ENCODE results near the gene MRPL21. TPM values are rescaled to one million over a fixed set of nuclear protein-coding genes. Genes with fewer than 3 reads are reported as not detected.

MRPL21 gene
- total RNA-seq: 43.8 and 50.3 TPM in 2 replicates
- long read RNA-seq, transcript MRPL21-201 (7 exons, 683 nt): major isoform, 18 of 23 reads
- long read RNA-seq, partial matches to known transcripts: 1 of 23 reads
- long read RNA-seq, other reads (novel, unspliced or antisense): 2 of 23 reads

DNA sequence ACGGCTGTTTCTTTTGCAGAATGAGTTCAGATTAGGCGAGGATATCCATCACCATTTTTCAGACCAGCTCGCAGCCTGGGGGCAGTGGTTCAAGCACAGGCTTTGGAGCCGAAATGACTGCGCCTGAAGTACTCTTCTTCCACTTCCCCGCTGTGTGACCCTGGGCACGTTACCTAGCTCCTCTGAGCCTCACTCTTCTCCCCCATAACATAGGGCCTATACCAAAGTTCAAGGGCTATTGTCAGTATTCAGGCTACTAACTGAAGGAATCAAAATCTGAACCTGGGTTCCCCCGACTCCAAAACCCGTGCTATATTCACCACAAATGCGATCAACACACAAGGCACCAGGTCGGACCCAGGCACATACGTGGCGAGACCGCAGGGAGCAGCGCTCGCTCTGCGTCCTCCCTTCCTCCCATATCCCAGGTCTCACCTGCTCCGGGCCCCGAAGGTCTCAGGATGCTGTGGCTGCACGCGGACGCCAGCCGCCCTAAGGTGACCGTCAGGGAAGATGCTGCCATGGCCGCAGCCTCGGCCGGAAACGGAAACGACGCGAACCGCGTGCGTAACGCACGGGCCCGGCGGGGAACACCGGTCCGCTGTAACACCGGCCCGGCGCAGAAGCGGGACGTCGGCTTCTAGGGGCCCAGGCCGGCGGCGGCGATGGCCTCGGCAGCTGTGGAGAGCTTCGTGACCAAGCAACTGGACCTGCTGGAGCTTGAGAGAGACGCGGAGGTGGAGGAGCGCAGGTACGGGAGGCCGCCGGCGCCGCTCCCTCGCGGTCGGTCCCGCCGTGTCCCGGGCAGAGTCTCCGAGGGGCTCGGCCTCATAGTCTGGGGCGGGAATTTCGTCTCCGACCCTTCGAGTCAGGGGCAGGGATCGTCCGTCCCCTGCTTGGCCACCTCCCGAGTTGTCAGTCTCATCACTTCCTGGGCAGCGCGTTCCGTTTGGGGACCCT lies at the start of gene MRPL21, which contains the start of gene IGHMBP2:
MRPL21 (minus strand) TSS at position 545 of the 960 bp plus-strand sequence; CDS start at position 523, 22 bp downstream.
IGHMBP2 (plus strand) TSS at position 604 of the 960 bp plus-strand sequence; CDS start at position 666, 62 bp downstream.
- H3K27ac Mint-ChIP-seq (ENCODE audit: unreplicated experiment): peak within 1 kb of the TSS; percentile 94
- H3K27me3 Mint-ChIP-seq (ENCODE audit: unreplicated experiment): no peaks in the 10 kb centered on the region
- H3K36me3 Mint-ChIP-seq (ENCODE audit: unreplicated experiment): peaks cover 27% of the 10 kb centered on the region
- TF ChIP-seq, protein P1, sequence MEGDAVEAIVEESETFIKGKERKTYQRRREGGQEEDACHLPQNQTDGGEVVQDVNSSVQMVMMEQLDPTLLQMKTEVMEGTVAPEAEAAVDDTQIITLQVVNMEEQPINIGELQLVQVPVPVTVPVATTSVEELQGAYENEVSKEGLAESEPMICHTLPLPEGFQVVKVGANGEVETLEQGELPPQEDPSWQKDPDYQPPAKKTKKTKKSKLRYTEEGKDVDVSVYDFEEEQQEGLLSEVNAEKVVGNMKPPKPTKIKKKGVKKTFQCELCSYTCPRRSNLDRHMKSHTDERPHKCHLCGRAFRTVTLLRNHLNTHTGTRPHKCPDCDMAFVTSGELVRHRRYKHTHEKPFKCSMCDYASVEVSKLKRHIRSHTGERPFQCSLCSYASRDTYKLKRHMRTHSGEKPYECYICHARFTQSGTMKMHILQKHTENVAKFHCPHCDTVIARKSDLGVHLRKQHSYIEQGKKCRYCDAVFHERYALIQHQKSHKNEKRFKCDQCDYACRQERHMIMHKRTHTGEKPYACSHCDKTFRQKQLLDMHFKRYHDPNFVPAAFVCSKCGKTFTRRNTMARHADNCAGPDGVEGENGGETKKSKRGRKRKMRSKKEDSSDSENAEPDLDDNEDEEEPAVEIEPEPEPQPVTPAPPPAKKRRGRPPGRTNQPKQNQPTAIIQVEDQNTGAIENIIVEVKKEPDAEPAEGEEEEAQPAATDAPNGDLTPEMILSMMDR (IDR thresholded peaks at IDR 0.05): no peak
- H3K4me1 Mint-ChIP-seq (ENCODE audit: unreplicated experiment): peaks cover 36% of the 10 kb centered on the region
- peak; percentile 94 for DNase-seq (ENCODE audit: extremely low spot score, unreplicated experiment)
- no peaks in the 10 kb centered on the region for H3K9me3 Mint-ChIP-seq (ENCODE audit: unreplicated experiment)
- peak within 1 kb of the TSS; percentile 99 for H3K4me3 Mint-ChIP-seq (ENCODE audit: unreplicated experiment)

DNA sequence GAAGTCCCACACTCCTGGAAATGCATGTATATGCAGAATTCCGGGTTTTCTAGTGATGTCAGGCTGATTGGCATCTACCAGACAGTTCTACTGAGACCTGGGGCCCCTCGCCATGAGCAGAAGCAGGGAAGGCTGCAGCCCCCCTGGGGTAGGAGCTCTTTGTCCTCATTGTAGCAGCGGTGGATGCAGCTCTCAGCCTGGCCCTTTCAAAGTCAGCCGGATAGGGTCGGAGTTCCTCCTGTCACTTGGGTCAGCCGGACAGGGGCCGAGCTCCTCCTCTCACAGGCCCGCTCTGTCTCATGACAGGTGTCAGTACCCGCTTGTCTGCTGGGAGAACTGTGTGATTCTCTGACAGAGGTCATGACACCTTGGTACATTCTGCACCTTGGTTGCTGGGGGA lies 47.1 kb upstream of the MRPL21 start:
- no peak overlapping the region for H3K27ac Mint-ChIP-seq (ENCODE audit: unreplicated experiment)

DNA sequence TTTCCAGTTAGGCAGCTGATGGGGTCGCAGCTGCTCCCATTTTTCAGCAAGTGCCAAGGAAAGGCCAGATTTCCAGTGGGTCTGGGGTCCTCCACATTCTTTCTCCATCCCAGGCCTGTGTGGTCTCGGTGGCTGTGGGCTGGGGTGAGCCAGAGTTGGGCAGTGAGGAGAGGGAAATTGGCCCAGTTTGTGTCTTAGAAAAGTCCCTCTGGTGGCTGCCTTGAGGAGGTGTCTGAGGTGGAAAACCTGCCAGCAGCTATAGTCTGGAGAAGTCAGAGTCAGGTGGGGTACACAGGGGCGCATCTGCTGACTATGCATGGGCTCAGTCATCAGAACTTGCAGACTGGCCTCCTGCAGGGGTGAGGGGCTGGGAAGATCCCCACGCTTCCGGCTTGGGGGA lies 46.6 kb upstream of the MRPL21 start:
- no peak overlapping the region for H3K4me3 Mint-ChIP-seq (ENCODE audit: unreplicated experiment)

More for the DNA sequence above, 47.1 kb upstream of the MRPL21 start:
- Mint-ChIP-seq H3K4me3 (ENCODE audit: unreplicated experiment) (no peak overlapping the region), H3K36me3 (ENCODE audit: unreplicated experiment) (no peaks in the 10 kb centered on the region), H3K9me3 (ENCODE audit: unreplicated experiment) (no peaks in the 10 kb centered on the region), H3K27me3 (ENCODE audit: unreplicated experiment) (no peaks in the 10 kb centered on the region), H3K4me1 (ENCODE audit: unreplicated experiment) (peaks cover 13% of the 10 kb centered on the region)
- TF ChIP-seq, protein P1 (IDR thresholded peaks at IDR 0.05): no peak
- DNase-seq (ENCODE audit: extremely low spot score, unreplicated experiment): no peak

DNA sequence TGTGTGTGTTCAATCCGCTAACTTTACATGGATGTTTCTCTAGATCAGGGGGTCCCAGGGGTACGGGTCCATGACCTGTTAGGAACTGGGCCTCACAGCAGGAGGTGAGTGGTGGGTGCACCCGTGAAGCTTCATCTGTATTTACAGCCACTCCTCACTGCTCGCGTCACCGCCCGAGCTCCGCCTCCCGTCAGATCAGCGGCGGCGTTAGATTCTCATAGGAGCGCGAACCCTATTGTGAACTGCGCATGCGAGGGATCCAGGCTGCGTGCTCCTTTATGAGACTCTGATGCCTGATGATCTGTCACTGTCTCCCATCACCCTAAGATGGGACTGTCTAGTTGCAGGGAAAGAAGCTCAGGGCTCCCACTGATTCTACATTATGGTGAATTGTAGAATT lies 45.3 kb upstream of the MRPL21 start:
- Mint-ChIP-seq H3K27ac (ENCODE audit: unreplicated experiment) (no peak overlapping the region), H3K4me3 (ENCODE audit: unreplicated experiment) (no peak overlapping the region), H3K9me3 (ENCODE audit: unreplicated experiment) (no peaks in the 10 kb centered on the region), H3K27me3 (ENCODE audit: unreplicated experiment) (no peaks in the 10 kb centered on the region), H3K36me3 (ENCODE audit: unreplicated experiment) (no peaks in the 10 kb centered on the region), H3K4me1 (ENCODE audit: unreplicated experiment) (peaks cover 17% of the 10 kb centered on the region)
- TF ChIP-seq, protein P1 (IDR thresholded peaks at IDR 0.05): no peak
- DNase-seq (ENCODE audit: extremely low spot score, unreplicated experiment): no peak

More for the DNA sequence above, 46.6 kb upstream of the MRPL21 start:
- no peaks in the 10 kb centered on the region for H3K27me3 Mint-ChIP-seq (ENCODE audit: unreplicated experiment)
- H3K27ac Mint-ChIP-seq (ENCODE audit: unreplicated experiment): no peak overlapping the region
- peaks cover 17% of the 10 kb centered on the region for H3K4me1 Mint-ChIP-seq (ENCODE audit: unreplicated experiment)
- TF ChIP-seq, protein P1 (IDR thresholded peaks at IDR 0.05): peak; percentile 45
- DNase-seq (ENCODE audit: extremely low spot score, unreplicated experiment): no peak
- H3K9me3 Mint-ChIP-seq (ENCODE audit: unreplicated experiment): no peaks in the 10 kb centered on the region
- no peaks in the 10 kb centered on the region for H3K36me3 Mint-ChIP-seq (ENCODE audit: unreplicated experiment)

DNA sequence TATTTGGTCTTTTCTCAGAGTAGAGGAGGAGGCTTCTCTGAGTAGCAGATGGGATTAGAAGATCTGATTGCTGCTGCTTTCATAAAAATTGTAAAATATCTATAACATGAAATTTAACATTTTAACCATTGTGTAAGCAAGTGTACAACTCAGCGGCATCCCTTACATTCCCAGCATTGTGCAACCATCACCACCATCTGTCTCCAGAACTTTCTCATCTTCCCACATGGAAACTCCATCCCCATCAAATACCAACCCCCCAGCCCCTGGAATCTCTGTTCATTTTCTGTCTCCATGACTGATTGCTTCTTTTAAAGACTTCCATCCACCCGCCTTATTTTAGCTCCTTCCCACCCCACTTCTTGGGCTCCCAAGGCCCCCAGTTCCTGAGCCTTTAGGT lies 44.9 kb upstream of the MRPL21 start:
- H3K4me1 Mint-ChIP-seq (ENCODE audit: unreplicated experiment): peaks cover 17% of the 10 kb centered on the region
- TF ChIP-seq, protein P1 (IDR thresholded peaks at IDR 0.05): no peak
- no peaks in the 10 kb centered on the region for H3K36me3 Mint-ChIP-seq (ENCODE audit: unreplicated experiment)
- no peaks in the 10 kb centered on the region for H3K27me3 Mint-ChIP-seq (ENCODE audit: unreplicated experiment)
- no peak for DNase-seq (ENCODE audit: extremely low spot score, unreplicated experiment)
- no peaks in the 10 kb centered on the region for H3K9me3 Mint-ChIP-seq (ENCODE audit: unreplicated experiment)
- H3K4me3 Mint-ChIP-seq (ENCODE audit: unreplicated experiment): no peak overlapping the region
- no peak overlapping the region for H3K27ac Mint-ChIP-seq (ENCODE audit: unreplicated experiment)
